Activated CD8-positive, alpha-beta memory T cell treated with anti-CD3 and anti-CD28 coated beads, Interleukin-2, amount 50 U/mL, for 1 hour (primary cell): ENCODE measurements around the gene ADAMTS20.
"Not testable (repeated sequence)": the region's sequence is repeated elsewhere in the genome, so short reads cannot be mapped to it uniquely, and the experiment has no call there.

Experiments
- DNase-seq: peaks from one replicate; pipeline ENCODE4 v3.0.0-alpha.2; 2020; ENCODE audit errors: extremely low read depth

ADAMTS20 gene, protein sequence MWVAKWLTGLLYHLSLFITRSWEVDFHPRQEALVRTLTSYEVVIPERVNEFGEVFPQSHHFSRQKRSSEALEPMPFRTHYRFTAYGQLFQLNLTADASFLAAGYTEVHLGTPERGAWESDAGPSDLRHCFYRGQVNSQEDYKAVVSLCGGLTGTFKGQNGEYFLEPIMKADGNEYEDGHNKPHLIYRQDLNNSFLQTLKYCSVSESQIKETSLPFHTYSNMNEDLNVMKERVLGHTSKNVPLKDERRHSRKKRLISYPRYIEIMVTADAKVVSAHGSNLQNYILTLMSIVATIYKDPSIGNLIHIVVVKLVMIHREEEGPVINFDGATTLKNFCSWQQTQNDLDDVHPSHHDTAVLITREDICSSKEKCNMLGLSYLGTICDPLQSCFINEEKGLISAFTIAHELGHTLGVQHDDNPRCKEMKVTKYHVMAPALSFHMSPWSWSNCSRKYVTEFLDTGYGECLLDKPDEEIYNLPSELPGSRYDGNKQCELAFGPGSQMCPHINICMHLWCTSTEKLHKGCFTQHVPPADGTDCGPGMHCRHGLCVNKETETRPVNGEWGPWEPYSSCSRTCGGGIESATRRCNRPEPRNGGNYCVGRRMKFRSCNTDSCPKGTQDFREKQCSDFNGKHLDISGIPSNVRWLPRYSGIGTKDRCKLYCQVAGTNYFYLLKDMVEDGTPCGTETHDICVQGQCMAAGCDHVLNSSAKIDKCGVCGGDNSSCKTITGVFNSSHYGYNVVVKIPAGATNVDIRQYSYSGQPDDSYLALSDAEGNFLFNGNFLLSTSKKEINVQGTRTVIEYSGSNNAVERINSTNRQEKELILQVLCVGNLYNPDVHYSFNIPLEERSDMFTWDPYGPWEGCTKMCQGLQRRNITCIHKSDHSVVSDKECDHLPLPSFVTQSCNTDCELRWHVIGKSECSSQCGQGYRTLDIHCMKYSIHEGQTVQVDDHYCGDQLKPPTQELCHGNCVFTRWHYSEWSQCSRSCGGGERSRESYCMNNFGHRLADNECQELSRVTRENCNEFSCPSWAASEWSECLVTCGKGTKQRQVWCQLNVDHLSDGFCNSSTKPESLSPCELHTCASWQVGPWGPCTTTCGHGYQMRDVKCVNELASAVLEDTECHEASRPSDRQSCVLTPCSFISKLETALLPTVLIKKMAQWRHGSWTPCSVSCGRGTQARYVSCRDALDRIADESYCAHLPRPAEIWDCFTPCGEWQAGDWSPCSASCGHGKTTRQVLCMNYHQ (N-terminal part only)

GRCh38 chr12:43551971-43552559 lies at the start of gene ADAMTS20:
ADAMTS20 (minus strand) TSS chr12:43552203; CDS start chr12:43551921, 282 bp downstream.
- DNase-seq = no peak

- DNase-seq = no peak
Observed at GRCh38 chr12:43599708-43600107, 47.7 kb upstream of the ADAMTS20 start.

DNA sequence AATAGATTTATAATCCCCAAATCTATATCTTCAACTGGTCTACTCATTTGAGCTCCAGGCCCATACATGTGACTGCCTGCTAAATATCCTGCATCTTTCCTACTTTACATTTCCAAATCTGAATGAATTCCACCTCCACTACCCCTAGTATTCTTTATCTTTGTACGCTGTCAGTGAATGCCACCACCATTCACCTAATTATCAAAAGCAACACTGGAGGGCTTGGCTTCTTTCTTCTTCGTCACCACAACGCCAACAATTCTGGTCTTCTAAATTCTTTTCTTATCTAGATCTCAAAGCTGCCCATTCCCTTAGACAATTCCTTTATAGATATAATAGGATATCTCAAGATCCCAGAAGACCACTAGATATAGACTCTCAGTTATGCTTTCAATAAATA lies 47.1 kb upstream of the ADAMTS20 start:
- DNase-seq = no peak

- no peak for DNase-seq
Observed at GRCh38 chr12:43590307-43590706, 38.3 kb upstream of the ADAMTS20 start.

DNA sequence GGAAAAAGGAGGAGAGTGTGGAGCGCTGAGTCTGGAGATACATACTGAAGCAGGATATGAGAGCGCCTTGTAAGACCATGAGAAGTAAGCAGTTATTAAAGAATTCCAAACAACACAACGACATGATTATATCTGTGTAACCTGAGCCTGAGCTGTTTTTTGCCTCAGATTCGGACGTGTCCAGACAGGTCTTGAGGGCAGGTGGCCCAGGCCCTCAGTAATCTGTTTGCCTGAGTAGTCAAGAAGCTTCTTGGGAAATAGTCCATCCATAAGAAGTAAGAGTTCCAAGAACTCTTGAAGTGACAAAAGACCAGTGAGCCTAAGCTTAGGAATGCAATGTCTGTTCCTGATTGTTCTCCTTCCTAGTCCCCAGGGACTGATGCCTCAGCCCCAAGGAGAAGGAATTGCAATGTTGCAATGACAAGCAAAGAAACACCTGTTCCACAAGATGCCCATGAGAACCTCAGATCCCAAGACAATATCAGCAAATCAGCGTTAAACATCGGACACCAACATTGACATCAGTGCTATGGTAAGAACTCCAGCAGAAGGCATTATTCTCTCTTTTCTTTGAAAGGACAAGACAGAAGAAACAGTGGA lies 34.7 kb upstream of the ADAMTS20 start:
- DNase-seq = no peak

DNA sequence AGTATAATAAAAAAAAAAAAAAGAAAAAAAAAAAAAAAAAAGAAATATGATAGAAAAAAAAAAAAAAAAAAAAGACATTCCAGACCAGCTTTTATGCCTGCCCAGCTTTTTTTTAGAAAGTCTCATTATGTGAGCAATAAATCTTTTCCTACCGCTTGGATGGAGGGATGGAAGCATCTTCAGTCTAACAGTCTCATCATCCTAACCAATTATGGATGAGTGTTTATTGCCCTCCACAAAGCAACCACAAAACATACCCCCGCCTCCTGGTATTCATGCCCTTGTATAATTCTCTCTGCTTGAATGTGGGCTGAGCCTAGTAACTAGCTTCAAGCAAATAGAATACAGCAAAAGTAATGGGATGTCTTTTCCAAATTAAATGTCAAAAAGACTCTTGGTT lies 33.7 kb upstream of the ADAMTS20 start:
- DNase-seq = no peak

DNA sequence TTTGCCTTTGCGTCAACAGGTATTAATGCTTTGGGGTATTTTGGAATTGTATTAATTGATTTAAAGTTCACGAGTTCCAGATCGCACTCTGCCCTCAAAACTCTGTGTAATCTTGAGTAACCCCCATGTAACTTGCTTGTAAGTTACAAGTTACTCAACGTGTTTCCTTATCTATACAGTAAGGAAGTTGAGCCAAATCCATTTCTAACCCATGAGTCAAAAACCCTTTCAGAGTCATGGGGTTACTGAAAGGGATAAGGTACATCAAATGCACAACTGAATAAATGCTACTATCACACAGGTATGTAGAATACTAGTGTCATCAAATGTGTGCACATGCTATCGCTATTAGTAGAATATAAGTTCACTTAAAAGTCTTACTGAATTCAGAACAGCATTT lies 28.6 kb upstream of the ADAMTS20 start:
- DNase-seq = no peak

- no peak for DNase-seq
Observed at GRCh38 chr12:43579206-43579605, 27.2 kb upstream of the ADAMTS20 start.

DNA sequence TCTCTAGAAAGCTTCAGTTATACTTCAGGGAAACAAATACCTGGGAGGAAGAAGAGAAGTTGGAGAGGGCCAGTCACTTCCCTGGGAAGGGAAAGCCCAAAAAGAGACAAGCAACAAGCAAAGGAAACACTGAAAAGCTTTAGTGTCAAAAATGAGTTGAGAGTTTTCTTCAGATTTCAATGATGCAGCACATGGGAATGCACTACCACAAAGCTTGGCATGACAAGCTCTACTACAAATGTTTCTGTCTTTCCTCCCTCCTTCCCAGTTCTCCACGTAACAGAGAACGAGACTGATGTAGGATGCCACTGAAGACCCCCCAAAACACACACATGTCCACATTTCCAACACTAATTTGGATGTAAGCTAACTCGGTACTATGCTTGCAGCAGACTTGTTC lies 26.8 kb upstream of the ADAMTS20 start:
- no peak for DNase-seq

GRCh38 chr12:43577381-43577780 lies 25.4 kb upstream of the ADAMTS20 start:
- no peak for DNase-seq

DNA sequence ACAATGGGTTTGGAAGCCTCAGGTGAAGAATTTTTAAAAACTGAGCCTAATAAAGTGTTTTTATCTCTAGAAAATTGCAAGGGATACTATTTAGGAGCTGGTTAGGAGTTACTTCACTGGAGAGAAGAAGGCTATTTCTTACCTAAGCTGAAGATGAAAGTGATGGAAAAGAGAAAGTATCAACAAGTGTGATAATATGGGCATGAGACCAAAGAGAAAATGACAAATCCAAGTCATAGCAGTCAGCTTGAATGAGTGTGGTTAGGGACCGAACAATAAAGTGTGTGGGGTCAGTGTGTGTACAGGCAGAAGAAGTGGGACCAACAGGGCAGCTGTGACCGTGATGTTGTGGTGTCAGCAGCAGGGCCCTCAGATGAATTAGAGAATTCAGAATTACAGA lies 24.2 kb upstream of the ADAMTS20 start:
- no peak for DNase-seq

GRCh38 chr12:43571885-43572284 lies 19.9 kb upstream of the ADAMTS20 start:
- DNase-seq = no peak

- no peak for DNase-seq
Observed at GRCh38 chr12:43556057-43556456, 4.1 kb upstream of the ADAMTS20 start.

DNA sequence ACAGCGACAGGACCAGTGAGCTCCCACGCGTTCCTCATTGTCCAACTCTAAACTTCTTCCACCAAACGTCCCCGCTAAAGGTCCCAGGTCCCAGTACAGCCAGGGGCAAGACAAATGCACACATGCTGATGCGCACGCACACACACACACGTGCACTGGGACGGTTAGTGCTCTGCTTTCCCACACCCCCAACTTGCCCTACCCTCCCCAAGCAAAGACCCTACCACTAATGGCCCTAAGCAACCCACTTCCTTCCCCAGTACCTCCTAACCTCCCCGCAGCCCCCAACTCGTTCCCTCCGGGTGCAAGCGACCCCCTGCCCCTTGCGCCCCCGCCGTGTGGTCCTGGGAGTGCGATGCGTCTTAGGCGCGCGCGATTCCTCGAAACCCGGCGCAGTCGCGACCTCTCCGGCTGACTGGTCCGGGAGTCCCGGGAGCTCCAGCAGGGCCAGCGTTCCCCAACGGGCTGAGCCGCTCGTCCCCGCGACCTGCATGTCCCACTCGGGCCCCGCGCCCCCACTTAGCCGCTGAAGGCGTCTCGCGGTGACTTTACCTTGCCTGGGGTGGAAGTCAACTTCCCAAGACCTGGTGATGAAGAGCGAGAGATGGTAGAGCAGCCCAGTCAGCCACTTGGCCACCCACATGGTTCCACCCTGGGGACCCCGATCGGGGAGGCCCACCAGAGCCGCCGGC lies 578 bp downstream of the ADAMTS20 start:
- no peak for DNase-seq

GRCh38 chr12:43550831-43551271 lies 1.2 kb downstream of the ADAMTS20 start:
- DNase-seq = no peak

DNA sequence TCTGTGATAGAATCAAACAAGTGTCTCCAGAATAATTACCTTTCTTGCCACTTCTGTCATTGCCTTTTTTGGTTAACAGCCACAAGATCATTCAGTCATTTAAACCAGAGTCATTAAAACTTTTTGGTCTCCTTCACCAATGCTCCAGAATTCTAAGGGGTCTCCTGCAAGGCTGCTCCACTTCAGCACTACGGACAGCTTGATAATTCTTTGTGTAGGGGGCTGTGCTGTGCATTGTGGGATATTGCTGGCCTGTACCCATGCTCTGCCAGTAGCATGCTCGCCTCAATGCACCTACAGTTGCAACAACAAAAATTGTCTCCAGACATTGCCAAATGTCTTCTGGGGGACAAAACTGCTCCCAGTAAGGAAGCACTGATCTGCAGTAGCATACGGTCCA lies 7.3 kb downstream of the ADAMTS20 start:
- DNase-seq = no peak

DNA sequence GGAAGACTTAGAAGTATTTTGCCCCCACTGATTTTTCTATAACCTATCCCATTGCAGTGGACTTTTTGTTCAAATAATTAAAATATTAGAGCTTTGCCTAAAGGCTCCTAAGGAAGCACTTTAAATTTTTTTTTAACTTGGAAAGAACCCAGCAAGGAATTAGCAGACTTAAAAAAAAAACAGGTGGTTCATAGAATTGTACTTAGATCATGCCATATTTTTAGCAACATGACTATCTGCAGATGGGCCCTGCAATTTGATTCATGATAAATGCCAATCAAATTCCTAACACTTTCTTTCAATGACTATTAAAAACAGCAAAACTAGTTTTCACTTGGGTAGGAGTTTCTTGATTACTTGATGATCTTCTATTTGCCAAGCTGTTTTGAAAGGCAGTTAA lies 11.5 kb downstream of the ADAMTS20 start:
- no peak for DNase-seq

DNA sequence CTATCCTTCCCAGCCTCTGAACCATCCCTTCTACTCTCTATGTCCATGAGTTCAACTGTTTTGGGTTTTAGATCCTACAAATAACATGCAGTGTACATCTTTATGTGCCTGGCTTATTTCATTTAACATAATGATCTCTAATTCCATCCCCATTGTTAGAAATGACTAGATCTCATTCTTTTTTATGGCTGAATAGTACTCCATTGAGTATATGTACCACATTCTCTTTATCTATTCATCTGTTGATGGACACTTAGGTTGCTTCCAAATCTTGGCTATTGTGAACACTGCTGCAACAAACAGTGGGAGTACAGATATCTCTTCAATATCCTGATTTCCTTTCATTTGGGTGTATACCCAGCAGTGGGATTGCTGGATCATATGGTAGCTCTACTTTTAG lies 14.3 kb downstream of the ADAMTS20 start:
- not testable (repeated sequence) for DNase-seq

- DNase-seq = no peak
Observed at GRCh38 chr12:43516045-43516444, 36.0 kb downstream of the ADAMTS20 start.

DNA sequence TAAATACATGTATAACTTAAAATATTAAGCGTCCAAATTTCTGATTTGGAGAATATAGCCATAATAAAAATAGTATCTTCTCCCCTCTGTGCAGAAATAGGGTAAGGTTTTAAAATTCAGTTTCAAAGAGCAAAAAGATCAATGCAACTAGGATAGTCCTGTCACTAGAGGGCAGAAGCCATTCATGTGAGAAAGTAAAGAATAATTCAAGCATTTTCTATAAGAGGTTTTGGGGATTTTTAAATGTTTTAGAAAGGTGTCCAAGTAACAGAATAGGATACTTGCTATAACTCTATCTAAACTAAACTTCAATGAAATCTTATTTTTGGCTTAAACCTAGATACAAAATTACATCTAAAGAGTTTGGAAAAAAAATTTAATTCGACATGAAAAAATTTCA lies 50.3 kb downstream of the ADAMTS20 start:
- no peak for DNase-seq
